Spleen (tissue), 11 donors: ENCODE results near the gene MRPS18A. TPM values are rescaled to one million over a fixed set of nuclear protein-coding genes. Genes with fewer than 3 reads are reported as not detected.

Source experiments
- DNase-seq: peaks from one replicate; pipeline ENCODE4 v3.0.0-alpha.2; 2020
- H3K27ac ChIP-seq, 8 donors: fragments of 200-600 bp; sonication (generic) in 7 of 8; 1 replicate in 4 of 8; 2 replicates in 4 of 8; pipeline versions ENCODE4 v1.5.0 to v1.8.0; 2016 to 2021; ENCODE audit warnings: inconsistent platforms in 4 of 8, mild to moderate bottlenecking in 4 of 8, moderate library complexity in 1 of 8
- H3K27me3 ChIP-seq, 7 donors: fragments of 200-600 bp; sonication (generic) in 6 of 7; replicated peaks in 1 of 7; 1 replicate in 4 of 7; 2 replicates in 3 of 7; pipeline versions ENCODE4 v1.5.0 to v1.8.0; 2016 to 2021; ENCODE audit warnings: inconsistent platforms in 3 of 7, mild to moderate bottlenecking in 1 of 7
- H3K36me3 ChIP-seq, 6 donors: fragments of 200-600 bp; sonication (generic) in 5 of 6; 1 replicate in 4 of 6; 2 replicates in 2 of 6; pipeline versions ENCODE4 v1.5.0 to v1.8.0; 2016 to 2021; ENCODE audit warnings: inconsistent platforms in 2 of 6
- H3K4me1 ChIP-seq, 6 donors: fragments of 200-600 bp; sonication (generic) in 5 of 6; 1 replicate in 3 of 6; 2 replicates in 3 of 6; pipeline versions ENCODE4 v1.5.0 to v1.8.0; 2016 to 2021; ENCODE audit warnings: inconsistent platforms in 3 of 6
- H3K4me3 ChIP-seq, 8 donors: fragments of 200-600 bp; sonication (generic) in 7 of 8; 1 replicate in 4 of 8; 2 replicates in 4 of 8; pipeline versions ENCODE4 v1.5.0 to v1.8.0; 2016 to 2021; ENCODE audit warnings: inconsistent platforms in 4 of 8, mild to moderate bottlenecking in 4 of 8, moderate library complexity in 2 of 8
- H3K9me3 ChIP-seq, 8 donors: fragments of 200-600 bp; sonication (generic) in 7 of 8; 1 replicate in 4 of 8; 2 replicates in 4 of 8; pipeline versions ENCODE4 v1.5.0 to v1.8.0; 2016 to 2021; ENCODE audit warnings: inconsistent platforms in 4 of 8
- POLR2A ChIP-seq, 3 donors: fragments of 450-650 bp; IDR thresholded peaks; one replicate each; pipeline ENCODE4 v1.5.1; 2017; ENCODE audit warnings: antibody characterized with exemption in 3 of 3, mild to moderate bottlenecking in 1 of 3
- POLR2AphosphoS5 ChIP-seq, 3 donors: sonication (generic); formaldehyde crosslinking; IDR thresholded peaks; one replicate each; pipeline ENCODE4 v1.5.1; 2017; ENCODE audit warnings: antibody characterized with exemption in 3 of 3
- WGBS, 5 donors: extraction: QIAGEN DNeasy Blood & Tissue Kit in 3 of 5; methylation state at CpG; one replicate each; pipeline versions ENCODE4 v1.1.5 to v1.1.7; 2013 to 2018; 5-methylcytosine and 5-hydroxymethylcytosine counted together
- intact Hi-C: fragments of 100-400 bp; cut with DNase I; formaldehyde crosslinking; loops from one replicate; pipeline ENCODE4 v1.15.0; 2023; ENCODE audit warnings: low total_unique reads
- polyA plus RNA-seq, 3 donors: library from polyadenylated mRNA; stranded (reverse); fragments of 200-250 nt; gene quantifications; one replicate each; pipeline ENCODE4 v1.2.1, GENCODE V29; 2013
- total RNA-seq, 7 donors: library from RNA; depleted of rRNA in 3 of 7; stranded (reverse); fragments of >200 nt in 3 of 7; fragmentation: NEBNext Ultra II Directional in 4 of 7; extraction: Animal tissue kit (Norgen Biotek cat#: 25700) in 4 of 7; gene quantifications; one replicate each; pipeline versions ENCODE4 v1.1.0 to v1.2.1, GENCODE V29; 2016 to 2021
- TF ChIP-seq, protein P1 (sequence below), 11 experiments: fragments of 200-600 bp in 7 of 11; fragments of 450-650 bp in 4 of 11; sonication (generic) in 4 of 11; IDR thresholded peaks in 8 of 11; conservative IDR thresholded peaks in 3 of 11; 1 replicate in 7 of 11; 2 replicates in 4 of 11; pipeline versions ENCODE4 v1.4.0 to v1.8.0; 2016 to 2021; ENCODE audit warnings: antibody characterized with exemption in 11 of 11, inconsistent platforms in 4 of 11, mild to moderate bottlenecking in 1 of 11
- donor health status: healthy with polysubstance abuse.
- donor health status: DM: no; HTN: no; CAD: no; lungs with moderate emphysema.
- donor health status: DM: no; HTN: no; CAD: no.
- donor health status: Bipolar disorder and iron deficiency.
- donor health status: healthy.
- donor health status: DM: no; HTN: no; CAD: no.
- donor health status: DM: yes; HTN: yes; CAD: no.

MRPS18A gene
- total and polyA plus RNA-seq, 10 donors, result 28.0 to 48.6 (median 31.5) TPM

DNA sequence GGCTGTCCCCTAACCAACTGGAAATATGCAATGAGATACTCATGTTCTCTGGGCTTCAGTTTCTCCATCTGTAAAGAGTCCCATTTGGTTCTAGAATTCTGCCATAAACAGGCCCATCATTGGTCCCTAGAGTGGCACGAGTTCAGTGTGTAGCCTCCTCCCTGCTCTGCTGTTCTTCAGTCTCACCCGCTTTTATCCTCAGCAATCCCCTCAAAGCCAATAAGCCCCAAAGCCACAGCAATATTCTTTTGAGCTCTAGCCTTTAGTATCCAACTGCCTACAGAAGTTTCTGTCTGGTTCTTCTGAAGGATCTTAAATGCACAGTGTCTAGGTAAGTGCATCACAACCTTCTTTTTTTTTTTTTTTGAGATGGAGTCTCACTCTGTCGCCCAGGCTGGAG lies 9.8 kb upstream of the MRPS18A start:
- Histone ChIP-seq H3K4me1 (peaks cover 0 to 34% (median 8%) of the 10 kb centered on the region in 6 donors), H3K27me3 (peaks cover 0 to 23% (median 0%) of the 10 kb centered on the region in 7 donors), H3K9me3 (no peaks in the 10 kb centered on the region), H3K36me3 (no peaks in the 10 kb centered on the region), H3K4me3 (no peak overlapping the region), H3K27ac (peak overlapping the region in 1 of 8 donors; percentile 76)
- TF ChIP-seq POLR2A (IDR thresholded peaks at IDR 0.05) (no peak), POLR2AphosphoS5 (IDR thresholded peaks at IDR 0.05) (no peak)
- TF ChIP-seq, protein P1, sequence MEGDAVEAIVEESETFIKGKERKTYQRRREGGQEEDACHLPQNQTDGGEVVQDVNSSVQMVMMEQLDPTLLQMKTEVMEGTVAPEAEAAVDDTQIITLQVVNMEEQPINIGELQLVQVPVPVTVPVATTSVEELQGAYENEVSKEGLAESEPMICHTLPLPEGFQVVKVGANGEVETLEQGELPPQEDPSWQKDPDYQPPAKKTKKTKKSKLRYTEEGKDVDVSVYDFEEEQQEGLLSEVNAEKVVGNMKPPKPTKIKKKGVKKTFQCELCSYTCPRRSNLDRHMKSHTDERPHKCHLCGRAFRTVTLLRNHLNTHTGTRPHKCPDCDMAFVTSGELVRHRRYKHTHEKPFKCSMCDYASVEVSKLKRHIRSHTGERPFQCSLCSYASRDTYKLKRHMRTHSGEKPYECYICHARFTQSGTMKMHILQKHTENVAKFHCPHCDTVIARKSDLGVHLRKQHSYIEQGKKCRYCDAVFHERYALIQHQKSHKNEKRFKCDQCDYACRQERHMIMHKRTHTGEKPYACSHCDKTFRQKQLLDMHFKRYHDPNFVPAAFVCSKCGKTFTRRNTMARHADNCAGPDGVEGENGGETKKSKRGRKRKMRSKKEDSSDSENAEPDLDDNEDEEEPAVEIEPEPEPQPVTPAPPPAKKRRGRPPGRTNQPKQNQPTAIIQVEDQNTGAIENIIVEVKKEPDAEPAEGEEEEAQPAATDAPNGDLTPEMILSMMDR (IDR thresholded peaks at IDR 0.05 in 8 of 11, conservative IDR thresholded peaks at IDR 0.05 in 3 of 11), result no peak
- intact Hi-C loops, result no loop called here
- 83 to 94% (median 91%) methylated on average over 3 of the region's 3 CpGs for WGBS, 5 donors
- DNase-seq, result no peak

DNA sequence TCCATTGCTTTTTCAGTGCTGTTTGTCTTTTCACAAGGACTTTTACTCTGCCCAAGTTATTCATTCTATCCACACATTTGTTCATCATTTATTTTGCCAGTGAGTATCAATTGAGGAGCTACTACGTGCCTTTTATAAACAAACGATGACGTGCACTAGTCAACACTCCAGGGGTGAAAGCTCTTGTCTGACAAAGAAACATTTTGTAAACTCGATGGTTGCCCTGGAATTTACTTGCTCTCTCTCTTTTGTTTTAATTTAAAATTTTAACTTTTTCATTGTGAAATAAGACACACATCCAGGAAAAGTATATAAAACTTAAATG lies 8.3 kb upstream of the MRPS18A start:
- TF ChIP-seq POLR2AphosphoS5 (IDR thresholded peaks at IDR 0.05) (no peak), POLR2A (IDR thresholded peaks at IDR 0.05) (no peak)
- TF ChIP-seq, protein P1 (IDR thresholded peaks at IDR 0.05 in 8 of 11, conservative IDR thresholded peaks at IDR 0.05 in 3 of 11), result no peak
- H3K27ac ChIP-seq, result no peak overlapping the region
- intact Hi-C loops, result no loop called here

DNA sequence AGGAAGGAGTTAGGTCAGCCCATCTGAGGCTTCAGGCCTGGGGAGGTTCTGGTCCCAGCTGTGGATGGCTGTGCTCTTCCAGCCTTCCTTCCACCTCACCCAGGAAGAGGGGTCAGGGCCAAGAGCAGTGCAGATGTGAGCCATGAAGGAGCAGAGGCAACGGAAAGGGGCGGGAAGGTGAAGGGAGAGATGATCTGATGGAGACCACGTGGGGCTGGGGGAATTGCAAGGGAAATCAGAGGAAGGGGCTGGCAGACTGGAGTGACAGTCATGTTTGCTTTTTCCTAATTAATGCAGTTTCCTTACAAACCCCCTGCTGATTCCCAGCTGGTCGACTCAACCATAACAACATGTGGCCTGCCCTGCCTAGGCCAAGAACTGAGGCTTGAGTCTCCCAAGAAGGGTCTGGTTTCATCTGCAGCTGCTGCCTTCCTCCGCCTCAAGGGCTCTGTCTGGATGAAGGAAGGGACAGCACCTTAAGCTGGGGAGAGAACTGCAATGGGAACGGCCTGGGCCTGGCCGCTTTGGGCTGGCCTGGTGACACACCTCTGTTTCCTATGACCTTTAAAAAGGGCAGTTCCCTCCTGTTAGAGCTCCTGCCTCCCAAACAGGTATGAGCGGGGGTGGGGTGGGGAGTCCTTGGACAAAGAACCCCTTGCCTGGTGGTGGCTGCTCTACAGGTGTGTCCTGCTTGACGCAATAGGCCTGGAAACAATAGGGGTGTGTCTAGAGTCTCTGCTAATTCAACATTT lies 7.8 kb upstream of the MRPS18A start:
- no peak for DNase-seq
- TF ChIP-seq, protein P1 (IDR thresholded peaks at IDR 0.05 in 8 of 11, conservative IDR thresholded peaks at IDR 0.05 in 3 of 11), result no peak
- TF ChIP-seq POLR2AphosphoS5 (IDR thresholded peaks at IDR 0.05) (no peak), POLR2A (IDR thresholded peaks at IDR 0.05) (no peak)
- intact Hi-C loops, result no loop called here
- Histone ChIP-seq H3K36me3 (no peaks in the 10 kb centered on the region), H3K27me3 (peaks cover 0 to 12% (median 0%) of the 10 kb centered on the region in 7 donors), H3K9me3 (no peaks in the 10 kb centered on the region), H3K27ac (peak overlapping the region in 1 of 8 donors; percentile 18), H3K4me1 (peaks cover 0 to 20% (median 6%) of the 10 kb centered on the region in 6 donors), H3K4me3 (no peak overlapping the region)
- WGBS, 5 donors, result 80 to 85% (median 83%) methylated on average over 9 of the region's 9 CpGs

More for the DNA sequence above, 8.3 kb upstream of the MRPS18A start:
- Histone ChIP-seq H3K4me1 (peaks cover 0 to 21% (median 6%) of the 10 kb centered on the region in 6 donors), H3K36me3 (no peaks in the 10 kb centered on the region), H3K27me3 (peaks cover 0 to 15% (median 0%) of the 10 kb centered on the region in 7 donors), H3K9me3 (no peaks in the 10 kb centered on the region), H3K4me3 (no peak overlapping the region)
- no peak for DNase-seq
- WGBS, 5 donors, result 86 to 94% (median 88%) methylated on average over 4 of the region's 4 CpGs

DNA sequence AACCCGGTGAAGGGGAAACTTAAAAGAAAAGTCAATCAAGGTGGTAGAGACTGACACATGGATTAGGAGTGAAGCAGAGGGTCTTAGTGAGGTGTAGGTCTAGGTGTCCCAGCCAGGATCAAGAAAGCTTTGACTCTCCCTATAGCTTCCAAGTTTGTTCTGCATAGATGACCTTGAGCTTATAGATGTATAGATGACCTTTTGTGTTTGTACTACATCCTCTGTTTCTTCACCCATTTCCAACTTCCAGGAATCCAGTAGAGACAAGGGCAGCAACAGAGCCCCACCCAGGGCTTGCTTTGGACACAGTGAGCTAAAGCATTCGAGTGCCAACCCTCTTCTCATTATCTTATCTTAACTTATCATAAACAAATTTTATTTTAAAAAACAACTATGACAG lies 1.8 kb upstream of the MRPS18A start:
- no peak for DNase-seq
- Histone ChIP-seq H3K9me3 (no peaks in the 10 kb centered on the region), H3K27me3 (no peaks in the 10 kb centered on the region), H3K4me3 (no peak overlapping the region), H3K27ac (no peak overlapping the region), H3K36me3 (peaks cover 0 to 4% (median 0%) of the 10 kb centered on the region in 6 donors), H3K4me1 (peaks cover 22 to 39% (median 35%) of the 10 kb centered on the region in 6 donors)
- 66 to 82% (median 78%) methylated on average over 2 of the region's 2 CpGs for WGBS, 5 donors
- intact Hi-C loops, result no loop called here
- no peak for TF ChIP-seq POLR2A (IDR thresholded peaks at IDR 0.05)
- no peak for TF ChIP-seq POLR2AphosphoS5 (IDR thresholded peaks at IDR 0.05)
- TF ChIP-seq, protein P1 (IDR thresholded peaks at IDR 0.05 in 8 of 11, conservative IDR thresholded peaks at IDR 0.05 in 3 of 11), result no peak
